HEK293 (cell line): ENCODE measurements around the gene DLG2.

ENCODE experiments used
- CTCF ChIA-PET: fragments of 350-600 bp; formaldehyde crosslinking; extraction: SDS; loops from one replicate; lab custom pipeline; 2021; ENCODE audit warnings: antibody characterized with exemption; lab: Yijun Ruan, JAX
- POLR2A ChIA-PET: fragments of 300-600 bp; formaldehyde crosslinking; extraction: SDS; loops from one replicate; lab custom pipeline; 2020; ENCODE audit warnings: antibody characterized with exemption, inconsistent platforms; lab: Yijun Ruan, JAX
- H3K27ac ChIP-seq: fragments of 200-500 bp; sonication (Bioruptor generic); 2 replicates; pipeline ENCODE4 v1.5.1; 2014; ENCODE audit warnings: low read depth, low read length, control low read depth, inconsistent platforms; ENCODE audit errors: extremely low read depth
- H3K36me3 ChIP-seq, 2 experiments: fragments of 200-500 bp in 1 of 2; sonication (Bioruptor generic) in 1 of 2; 1 replicate in 1 of 2; 2 replicates in 1 of 2; pipeline ENCODE4 v1.5.1; 2014 to 2017; ENCODE audit warnings: inconsistent platforms in 2 of 2, low read length in 2 of 2; ENCODE audit not compliant: control insufficient read depth in 2 of 2, insufficient read depth in 1 of 2
- H3K4me1 ChIP-seq: fragments of 200-500 bp; sonication (Bioruptor generic); 2 replicates; pipeline ENCODE4 v1.5.1; 2014; ENCODE audit warnings: mild to moderate bottlenecking, low read length, inconsistent platforms; ENCODE audit not compliant: control insufficient read depth, insufficient read depth
- H3K4me3 ChIP-seq: 2 replicates; pipeline ENCODE4 v1.5.1; 2011; ENCODE audit warnings: low read depth, mild to moderate bottlenecking, control low read depth, low read length, moderate library complexity
- H3K9me3 ChIP-seq: fragments of 200-500 bp; sonication (Bioruptor generic); 2 replicates; pipeline ENCODE4 v1.5.1; 2014; ENCODE audit warnings: low read depth, low read length, inconsistent platforms; ENCODE audit not compliant: control insufficient read depth, insufficient read depth
- GLI2 ChIP-seq: fragments of 450-650 bp; formaldehyde crosslinking; IDR thresholded peaks from 2 replicates; pipeline ENCODE4; 2017; ENCODE audit warnings: missing biosample characterization, missing genetic modification characterization, low read depth, borderline replicate concordance
- GLIS1 ChIP-seq: fragments of 450-650 bp; formaldehyde crosslinking; IDR thresholded peaks from 2 replicates; pipeline ENCODE4 v1.5.1; 2016; ENCODE audit warnings: missing biosample characterization, missing genetic modification characterization
- RBAK ChIP-seq: fragments of 450-650 bp; formaldehyde crosslinking; IDR thresholded peaks from 2 replicates; pipeline ENCODE4 v1.5.1; 2016; ENCODE audit warnings: missing biosample characterization, missing genetic modification characterization
- REPIN1 ChIP-seq: fragments of 450-650 bp; formaldehyde crosslinking; IDR thresholded peaks from 2 replicates; pipeline ENCODE4 v1.5.1; 2017; ENCODE audit warnings: missing biosample characterization, missing genetic modification characterization, low read depth
- SP3 ChIP-seq: fragments of 450-650 bp; formaldehyde crosslinking; IDR thresholded peaks from 2 replicates; pipeline ENCODE4 v1.5.1; 2016; ENCODE audit warnings: missing biosample characterization, missing genetic modification characterization
- ZIC2 ChIP-seq: fragments of 450-650 bp; formaldehyde crosslinking; IDR thresholded peaks from 2 replicates; pipeline ENCODE4 v1.5.1; 2016; ENCODE audit warnings: missing biosample characterization, missing genetic modification characterization
- ZNF184 ChIP-seq: fragments of 450-650 bp; IDR thresholded peaks from 2 replicates; pipeline ENCODE4 v1.5.1; 2018; ENCODE audit warnings: missing biosample characterization, mild to moderate bottlenecking, missing genetic modification characterization
- ZNF211 ChIP-seq: fragments of 450-650 bp; formaldehyde crosslinking; IDR thresholded peaks from 2 replicates; pipeline ENCODE4 v1.5.1; 2016; ENCODE audit warnings: low read depth, missing biosample characterization, missing genetic modification characterization
- ZNF292 ChIP-seq: fragments of 450-650 bp; formaldehyde crosslinking; IDR thresholded peaks from 2 replicates; pipeline ENCODE4 v1.5.1; 2016; ENCODE audit warnings: low read depth, missing biosample characterization, missing genetic modification characterization, borderline replicate concordance
- ZNF37A ChIP-seq: fragments of 450-650 bp; IDR thresholded peaks from 2 replicates; pipeline ENCODE4 v1.5.1; 2018; ENCODE audit warnings: missing biosample characterization, missing genetic modification characterization
- ZNF398 ChIP-seq: fragments of 450-650 bp; formaldehyde crosslinking; IDR thresholded peaks from 2 replicates; pipeline ENCODE4 v1.5.1; 2017; ENCODE audit warnings: missing biosample characterization, missing genetic modification characterization
- ZNF423 ChIP-seq: fragments of 450-650 bp; formaldehyde crosslinking; IDR thresholded peaks from 2 replicates; pipeline ENCODE4 v1.5.1; 2016; ENCODE audit warnings: missing biosample characterization, missing genetic modification characterization
- ZNF433 ChIP-seq: fragments of 450-650 bp; formaldehyde crosslinking; IDR thresholded peaks from 2 replicates; pipeline ENCODE4 v1.5.1; 2016; ENCODE audit warnings: missing biosample characterization, missing genetic modification characterization, low read depth
- ZNF501 ChIP-seq: fragments of 450-650 bp; formaldehyde crosslinking; IDR thresholded peaks from 2 replicates; pipeline ENCODE4 v1.5.1; 2016; ENCODE audit warnings: missing biosample characterization, missing genetic modification characterization
- ZNF544 ChIP-seq: fragments of 450-650 bp; formaldehyde crosslinking; IDR thresholded peaks from 2 replicates; pipeline ENCODE4 v1.5.0; 2017; ENCODE audit warnings: missing biosample characterization, missing genetic modification characterization
- ZNF571 ChIP-seq: fragments of 450-650 bp; formaldehyde crosslinking; IDR thresholded peaks from 2 replicates; pipeline ENCODE4 v1.5.0; 2017; ENCODE audit warnings: missing biosample characterization, missing genetic modification characterization
- ZNF624 ChIP-seq: fragments of 450-650 bp; formaldehyde crosslinking; IDR thresholded peaks from 2 replicates; pipeline ENCODE4 v1.5.1; 2017; ENCODE audit warnings: missing biosample characterization, missing genetic modification characterization
- ZNF654 ChIP-seq: fragments of 450-650 bp; formaldehyde crosslinking; IDR thresholded peaks from 2 replicates; pipeline ENCODE4 v1.5.1; 2016; ENCODE audit warnings: low read depth, missing biosample characterization, missing genetic modification characterization
- ZNF664 ChIP-seq: fragments of 450-650 bp; formaldehyde crosslinking; IDR thresholded peaks from 2 replicates; pipeline ENCODE4 v1.5.1; 2016; ENCODE audit warnings: missing biosample characterization, missing genetic modification characterization
- ZNF701 ChIP-seq: fragments of 450-650 bp; formaldehyde crosslinking; IDR thresholded peaks from 2 replicates; pipeline ENCODE4 v1.5.1; 2016; ENCODE audit warnings: missing biosample characterization, missing genetic modification characterization
- ZNF707 ChIP-seq: fragments of 450-650 bp; formaldehyde crosslinking; IDR thresholded peaks from 2 replicates; pipeline ENCODE4 v1.5.1; 2016; ENCODE audit warnings: missing biosample characterization, missing genetic modification characterization
- ZNF768 ChIP-seq: fragments of 450-650 bp; formaldehyde crosslinking; IDR thresholded peaks from 2 replicates; pipeline ENCODE4 v1.5.1; 2018; ENCODE audit warnings: missing biosample characterization, mild to moderate bottlenecking, missing genetic modification characterization
- ZNF776 ChIP-seq: fragments of 450-650 bp; formaldehyde crosslinking; IDR thresholded peaks from 2 replicates; pipeline ENCODE4 v1.5.0; 2017; ENCODE audit warnings: missing biosample characterization, missing genetic modification characterization, borderline replicate concordance
- ZNF843 ChIP-seq: fragments of 450-650 bp; formaldehyde crosslinking; IDR thresholded peaks from 2 replicates; pipeline ENCODE4 v1.5.1; 2016; ENCODE audit warnings: missing biosample characterization, missing genetic modification characterization
- ZSCAN23 ChIP-seq: fragments of 450-650 bp; formaldehyde crosslinking; IDR thresholded peaks from 2 replicates; pipeline ENCODE4 v1.5.1; 2016; ENCODE audit warnings: missing biosample characterization, missing genetic modification characterization
- ZXDB ChIP-seq: fragments of 450-650 bp; formaldehyde crosslinking; IDR thresholded peaks from 2 replicates; pipeline ENCODE4 v1.5.1; 2016; ENCODE audit warnings: missing biosample characterization, missing genetic modification characterization
- TF ChIP-seq, protein P1 (sequence below): fragments of 450-650 bp; formaldehyde crosslinking; IDR thresholded peaks from 2 replicates; pipeline ENCODE4 v1.5.1; 2016; ENCODE audit warnings: missing biosample characterization, missing genetic modification characterization
- TF ChIP-seq, protein P2 (sequence below): fragments of 450-650 bp; formaldehyde crosslinking; IDR thresholded peaks from 2 replicates; pipeline ENCODE4 v1.5.1; 2016; ENCODE audit warnings: missing biosample characterization, missing genetic modification characterization
- TF ChIP-seq, protein P3 (sequence below): fragments of 450-650 bp; formaldehyde crosslinking; IDR thresholded peaks from 2 replicates; pipeline ENCODE4 v1.5.1; 2016; ENCODE audit warnings: missing biosample characterization, missing genetic modification characterization

DLG2 gene

GRCh38 chr11:83862033-83862432 is 1765.1 kb downstream of the DLG2 start:
- Histone ChIP-seq H3K4me3 (no peak overlapping the region), H3K9me3 (no peaks in the 10 kb centered on the region), H3K4me1 (no peaks in the 10 kb centered on the region), H3K27ac (no peak overlapping the region), H3K36me3 (no peaks in the 10 kb centered on the region)
- ChIA-PET CTCF (no interaction called here), POLR2A (no interaction called here)
- TF ChIP-seq ZNF768 (tag by site-specific recombination), result no peak
- no peak for TF ChIP-seq ZNF423
- TF ChIP-seq GLI2 (tag by site-specific recombination), result no peak
- no peak for TF ChIP-seq ZIC2 (tag by site-specific recombination)
- TF ChIP-seq ZNF544 (tag by site-specific recombination), result no peak
- TF ChIP-seq GLIS1 (tag by site-specific recombination), result no peak
- TF ChIP-seq ZNF654 (tag by site-specific recombination), result no peak
- TF ChIP-seq ZNF37A (tag by site-specific recombination), result no peak
- TF ChIP-seq ZNF707, result no peak
- TF ChIP-seq, protein P1, sequence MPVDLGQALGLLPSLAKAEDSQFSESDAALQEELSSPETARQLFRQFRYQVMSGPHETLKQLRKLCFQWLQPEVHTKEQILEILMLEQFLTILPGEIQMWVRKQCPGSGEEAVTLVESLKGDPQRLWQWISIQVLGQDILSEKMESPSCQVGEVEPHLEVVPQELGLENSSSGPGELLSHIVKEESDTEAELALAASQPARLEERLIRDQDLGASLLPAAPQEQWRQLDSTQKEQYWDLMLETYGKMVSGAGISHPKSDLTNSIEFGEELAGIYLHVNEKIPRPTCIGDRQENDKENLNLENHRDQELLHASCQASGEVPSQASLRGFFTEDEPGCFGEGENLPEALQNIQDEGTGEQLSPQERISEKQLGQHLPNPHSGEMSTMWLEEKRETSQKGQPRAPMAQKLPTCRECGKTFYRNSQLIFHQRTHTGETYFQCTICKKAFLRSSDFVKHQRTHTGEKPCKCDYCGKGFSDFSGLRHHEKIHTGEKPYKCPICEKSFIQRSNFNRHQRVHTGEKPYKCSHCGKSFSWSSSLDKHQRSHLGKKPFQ (tag by site-specific recombination), result no peak
- no peak for TF ChIP-seq ZNF211 (tag by site-specific recombination)
- no peak for TF ChIP-seq ZNF664 (tag by site-specific recombination)
- TF ChIP-seq ZNF843, result no peak
- TF ChIP-seq ZNF701 (tag by site-specific recombination), result no peak
- TF ChIP-seq SP3 (tag by site-specific recombination), result no peak

- ChIA-PET POLR2A (no interaction called here), CTCF (interaction anchor here (0.6 kb wide), 1 partner anchor 99 kb away, joined by 3 read pairs; no protein-coding TSS in a partner anchor)
- no peaks in the 10 kb centered on the region for H3K4me1 ChIP-seq
- no peak overlapping the region for H3K4me3 ChIP-seq
- TF ChIP-seq ZNF571 (tag by site-specific recombination) (no peak), ZNF501 (tag by site-specific recombination) (no peak), ZNF398 (tag by site-specific recombination) (no peak), ZSCAN23 (no peak), ZNF433 (tag by site-specific recombination) (no peak)
- no peaks in the 10 kb centered on the region for H3K9me3 ChIP-seq
- no peak overlapping the region for H3K27ac ChIP-seq
- H3K36me3 ChIP-seq, result no peaks in the 10 kb centered on the region
Observed at GRCh38 chr11:83858694-83859093, 1768.5 kb downstream of the DLG2 start.

DNA sequence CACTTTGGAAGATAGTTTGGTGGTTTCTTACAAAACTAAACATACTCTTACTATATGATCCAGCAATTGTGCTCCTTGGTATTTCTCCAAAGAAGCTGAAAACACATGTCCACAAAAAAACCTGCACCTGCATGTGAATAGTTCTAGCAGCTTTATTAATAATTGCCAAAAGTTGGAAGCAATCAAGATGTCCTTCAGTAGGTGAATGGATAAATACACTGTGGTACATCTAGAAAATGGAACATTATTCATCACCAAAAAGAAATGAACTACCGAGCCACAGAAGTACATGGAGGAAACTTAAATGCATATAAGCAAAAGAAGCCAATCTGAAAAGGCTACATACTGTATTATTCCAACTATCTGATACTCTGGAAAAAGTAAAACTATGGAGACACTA is 1771.9 kb downstream of the DLG2 start:
- no peaks in the 10 kb centered on the region for H3K36me3 ChIP-seq
- no peaks in the 10 kb centered on the region for H3K4me1 ChIP-seq
- ChIA-PET CTCF (no interaction called here), POLR2A (no interaction called here)
- H3K9me3 ChIP-seq, result no peaks in the 10 kb centered on the region
- no peak overlapping the region for H3K27ac ChIP-seq
- H3K4me3 ChIP-seq, result no peak overlapping the region
- no peak for TF ChIP-seq ZNF776 (tag by site-specific recombination)
- no peak for TF ChIP-seq ZNF624
- no peak for TF ChIP-seq ZNF184 (tag by site-specific recombination)
- TF ChIP-seq, protein P2, sequence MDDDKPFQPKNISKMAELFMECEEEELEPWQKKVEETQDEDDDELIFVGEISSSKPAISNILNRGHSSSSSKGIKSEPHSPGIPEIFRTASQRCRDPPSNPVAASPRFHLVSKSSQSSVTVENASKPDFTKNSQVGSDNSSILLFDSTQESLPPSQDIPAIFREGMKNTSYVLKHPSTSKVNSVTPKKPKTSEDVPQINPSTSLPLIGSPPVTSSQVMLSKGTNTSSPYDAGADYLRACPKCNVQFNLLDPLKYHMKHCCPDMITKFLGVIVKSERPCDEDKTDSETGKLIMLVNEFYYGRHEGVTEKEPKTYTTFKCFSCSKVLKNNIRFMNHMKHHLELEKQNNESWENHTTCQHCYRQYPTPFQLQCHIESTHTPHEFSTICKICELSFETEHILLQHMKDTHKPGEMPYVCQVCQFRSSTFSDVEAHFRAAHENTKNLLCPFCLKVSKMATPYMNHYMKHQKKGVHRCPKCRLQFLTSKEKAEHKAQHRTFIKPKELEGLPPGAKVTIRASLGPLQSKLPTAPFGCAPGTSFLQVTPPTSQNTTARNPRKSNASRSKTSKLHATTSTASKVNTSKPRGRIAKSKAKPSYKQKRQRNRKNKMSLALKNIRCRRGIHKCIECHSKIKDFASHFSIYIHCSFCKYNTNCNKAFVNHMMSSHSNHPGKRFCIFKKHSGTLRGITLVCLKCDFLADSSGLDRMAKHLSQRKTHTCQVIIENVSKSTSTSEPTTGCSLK (tag by site-specific recombination), result no peak
- no peak for TF ChIP-seq RBAK (tag by site-specific recombination)
- no peak for TF ChIP-seq ZNF292
- TF ChIP-seq REPIN1 (tag by site-specific recombination), result no peak
- no peak for TF ChIP-seq ZXDB
- TF ChIP-seq, protein P3, sequence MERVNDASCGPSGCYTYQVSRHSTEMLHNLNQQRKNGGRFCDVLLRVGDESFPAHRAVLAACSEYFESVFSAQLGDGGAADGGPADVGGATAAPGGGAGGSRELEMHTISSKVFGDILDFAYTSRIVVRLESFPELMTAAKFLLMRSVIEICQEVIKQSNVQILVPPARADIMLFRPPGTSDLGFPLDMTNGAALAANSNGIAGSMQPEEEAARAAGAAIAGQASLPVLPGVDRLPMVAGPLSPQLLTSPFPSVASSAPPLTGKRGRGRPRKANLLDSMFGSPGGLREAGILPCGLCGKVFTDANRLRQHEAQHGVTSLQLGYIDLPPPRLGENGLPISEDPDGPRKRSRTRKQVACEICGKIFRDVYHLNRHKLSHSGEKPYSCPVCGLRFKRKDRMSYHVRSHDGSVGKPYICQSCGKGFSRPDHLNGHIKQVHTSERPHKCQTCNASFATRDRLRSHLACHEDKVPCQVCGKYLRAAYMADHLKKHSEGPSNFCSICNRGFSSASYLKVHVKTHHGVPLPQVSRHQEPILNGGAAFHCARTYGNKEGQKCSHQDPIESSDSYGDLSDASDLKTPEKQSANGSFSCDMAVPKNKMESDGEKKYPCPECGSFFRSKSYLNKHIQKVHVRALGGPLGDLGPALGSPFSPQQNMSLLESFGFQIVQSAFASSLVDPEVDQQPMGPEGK (tag by site-specific recombination), result no peak
